ENCODE results near the gene DOCK10. TPM values are rescaled to one million over a fixed set of nuclear protein-coding genes. Genes with fewer than 3 reads are reported as not detected.

The DOCK10 gene
- total RNA-seq, 1 experiment from 2014 or later = 2.9 TPM

DNA sequence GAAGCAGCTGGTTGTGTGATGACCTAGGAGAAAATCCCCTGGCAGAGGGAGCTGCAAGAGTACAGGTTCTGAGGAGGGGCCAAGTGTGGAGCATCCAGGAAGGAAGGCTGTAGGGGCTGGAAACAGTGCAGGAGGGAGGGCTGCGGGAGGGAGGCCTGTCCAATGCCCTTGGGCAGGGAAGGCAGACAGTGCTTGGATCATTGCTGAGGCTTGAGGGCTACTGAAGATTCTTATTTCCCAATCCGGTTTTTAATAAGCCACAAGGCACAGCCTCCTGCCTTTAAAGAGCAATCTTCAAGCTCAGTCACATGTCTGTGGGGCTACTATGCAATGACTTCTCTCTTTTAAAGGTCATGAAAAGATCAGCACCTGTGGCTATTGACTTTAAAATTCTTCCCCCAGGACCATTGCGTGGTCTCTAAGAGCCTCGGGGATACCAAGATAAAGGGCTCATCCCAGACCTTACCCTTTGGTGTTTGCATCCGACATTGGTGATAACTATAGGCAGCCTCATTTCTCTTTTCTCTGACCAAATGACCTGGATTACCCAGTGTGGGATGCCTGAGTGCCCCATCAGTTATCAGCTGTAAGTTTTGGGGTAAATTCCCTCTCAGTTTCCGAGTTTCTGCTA is 149.6 kb downstream of the DOCK10 start:
- ChIA-PET POLR2A (no interaction called here), CTCF (interaction anchor here (0.7 to 1.0 kb wide), 2 partner anchors 37 to 40 kb away, joined by 3 read pairs; no protein-coding TSS in a partner anchor)
- Mint-ChIP-seq H3K9me3 (peaks cover 8% of the 10 kb centered on the region), H3K36me3 (no peaks in the 10 kb centered on the region), H3K4me3 (no peak overlapping the region), H3K27ac (no peak overlapping the region), H3K27me3 (ENCODE audit: low read depth) (peaks cover 14% of the 10 kb centered on the region), H3K4me1 (peaks cover 2% of the 10 kb centered on the region)
- peak; percentile 14 for DNase-seq (ENCODE audit: low spot score)
- peak; percentile 90 for ATAC-seq
- TF ChIP-seq, protein P1, sequence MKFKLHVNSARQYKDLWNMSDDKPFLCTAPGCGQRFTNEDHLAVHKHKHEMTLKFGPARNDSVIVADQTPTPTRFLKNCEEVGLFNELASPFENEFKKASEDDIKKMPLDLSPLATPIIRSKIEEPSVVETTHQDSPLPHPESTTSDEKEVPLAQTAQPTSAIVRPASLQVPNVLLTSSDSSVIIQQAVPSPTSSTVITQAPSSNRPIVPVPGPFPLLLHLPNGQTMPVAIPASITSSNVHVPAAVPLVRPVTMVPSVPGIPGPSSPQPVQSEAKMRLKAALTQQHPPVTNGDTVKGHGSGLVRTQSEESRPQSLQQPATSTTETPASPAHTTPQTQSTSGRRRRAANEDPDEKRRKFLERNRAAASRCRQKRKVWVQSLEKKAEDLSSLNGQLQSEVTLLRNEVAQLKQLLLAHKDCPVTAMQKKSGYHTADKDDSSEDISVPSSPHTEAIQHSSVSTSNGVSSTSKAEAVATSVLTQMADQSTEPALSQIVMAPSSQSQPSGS (CRISPR knock-in tag; IDR thresholded peaks at IDR 0.05; ENCODE audit: borderline replicate concordance, low read depth) = no peak
- TF ChIP-seq, protein P2, sequence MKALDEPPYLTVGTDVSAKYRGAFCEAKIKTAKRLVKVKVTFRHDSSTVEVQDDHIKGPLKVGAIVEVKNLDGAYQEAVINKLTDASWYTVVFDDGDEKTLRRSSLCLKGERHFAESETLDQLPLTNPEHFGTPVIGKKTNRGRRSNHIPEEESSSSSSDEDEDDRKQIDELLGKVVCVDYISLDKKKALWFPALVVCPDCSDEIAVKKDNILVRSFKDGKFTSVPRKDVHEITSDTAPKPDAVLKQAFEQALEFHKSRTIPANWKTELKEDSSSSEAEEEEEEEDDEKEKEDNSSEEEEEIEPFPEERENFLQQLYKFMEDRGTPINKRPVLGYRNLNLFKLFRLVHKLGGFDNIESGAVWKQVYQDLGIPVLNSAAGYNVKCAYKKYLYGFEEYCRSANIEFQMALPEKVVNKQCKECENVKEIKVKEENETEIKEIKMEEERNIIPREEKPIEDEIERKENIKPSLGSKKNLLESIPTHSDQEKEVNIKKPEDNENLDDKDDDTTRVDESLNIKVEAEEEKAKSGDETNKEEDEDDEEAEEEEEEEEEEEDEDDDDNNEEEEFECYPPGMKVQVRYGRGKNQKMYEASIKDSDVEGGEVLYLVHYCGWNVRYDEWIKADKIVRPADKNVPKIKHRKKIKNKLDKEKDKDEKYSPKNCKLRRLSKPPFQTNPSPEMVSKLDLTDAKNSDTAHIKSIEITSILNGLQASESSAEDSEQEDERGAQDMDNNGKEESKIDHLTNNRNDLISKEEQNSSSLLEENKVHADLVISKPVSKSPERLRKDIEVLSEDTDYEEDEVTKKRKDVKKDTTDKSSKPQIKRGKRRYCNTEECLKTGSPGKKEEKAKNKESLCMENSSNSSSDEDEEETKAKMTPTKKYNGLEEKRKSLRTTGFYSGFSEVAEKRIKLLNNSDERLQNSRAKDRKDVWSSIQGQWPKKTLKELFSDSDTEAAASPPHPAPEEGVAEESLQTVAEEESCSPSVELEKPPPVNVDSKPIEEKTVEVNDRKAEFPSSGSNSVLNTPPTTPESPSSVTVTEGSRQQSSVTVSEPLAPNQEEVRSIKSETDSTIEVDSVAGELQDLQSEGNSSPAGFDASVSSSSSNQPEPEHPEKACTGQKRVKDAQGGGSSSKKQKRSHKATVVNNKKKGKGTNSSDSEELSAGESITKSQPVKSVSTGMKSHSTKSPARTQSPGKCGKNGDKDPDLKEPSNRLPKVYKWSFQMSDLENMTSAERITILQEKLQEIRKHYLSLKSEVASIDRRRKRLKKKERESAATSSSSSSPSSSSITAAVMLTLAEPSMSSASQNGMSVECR (CRISPR knock-in tag; IDR thresholded peaks at IDR 0.05; ENCODE audit: borderline replicate concordance) = no peak
- TF ChIP-seq, protein P3, sequence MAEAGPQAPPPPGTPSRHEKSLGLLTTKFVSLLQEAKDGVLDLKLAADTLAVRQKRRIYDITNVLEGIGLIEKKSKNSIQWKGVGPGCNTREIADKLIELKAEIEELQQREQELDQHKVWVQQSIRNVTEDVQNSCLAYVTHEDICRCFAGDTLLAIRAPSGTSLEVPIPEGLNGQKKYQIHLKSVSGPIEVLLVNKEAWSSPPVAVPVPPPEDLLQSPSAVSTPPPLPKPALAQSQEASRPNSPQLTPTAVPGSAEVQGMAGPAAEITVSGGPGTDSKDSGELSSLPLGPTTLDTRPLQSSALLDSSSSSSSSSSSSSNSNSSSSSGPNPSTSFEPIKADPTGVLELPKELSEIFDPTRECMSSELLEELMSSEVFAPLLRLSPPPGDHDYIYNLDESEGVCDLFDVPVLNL (CRISPR knock-in tag; IDR thresholded peaks at IDR 0.05; ENCODE audit: borderline replicate concordance, low read depth) = no peak
- TF ChIP-seq, protein P4, sequence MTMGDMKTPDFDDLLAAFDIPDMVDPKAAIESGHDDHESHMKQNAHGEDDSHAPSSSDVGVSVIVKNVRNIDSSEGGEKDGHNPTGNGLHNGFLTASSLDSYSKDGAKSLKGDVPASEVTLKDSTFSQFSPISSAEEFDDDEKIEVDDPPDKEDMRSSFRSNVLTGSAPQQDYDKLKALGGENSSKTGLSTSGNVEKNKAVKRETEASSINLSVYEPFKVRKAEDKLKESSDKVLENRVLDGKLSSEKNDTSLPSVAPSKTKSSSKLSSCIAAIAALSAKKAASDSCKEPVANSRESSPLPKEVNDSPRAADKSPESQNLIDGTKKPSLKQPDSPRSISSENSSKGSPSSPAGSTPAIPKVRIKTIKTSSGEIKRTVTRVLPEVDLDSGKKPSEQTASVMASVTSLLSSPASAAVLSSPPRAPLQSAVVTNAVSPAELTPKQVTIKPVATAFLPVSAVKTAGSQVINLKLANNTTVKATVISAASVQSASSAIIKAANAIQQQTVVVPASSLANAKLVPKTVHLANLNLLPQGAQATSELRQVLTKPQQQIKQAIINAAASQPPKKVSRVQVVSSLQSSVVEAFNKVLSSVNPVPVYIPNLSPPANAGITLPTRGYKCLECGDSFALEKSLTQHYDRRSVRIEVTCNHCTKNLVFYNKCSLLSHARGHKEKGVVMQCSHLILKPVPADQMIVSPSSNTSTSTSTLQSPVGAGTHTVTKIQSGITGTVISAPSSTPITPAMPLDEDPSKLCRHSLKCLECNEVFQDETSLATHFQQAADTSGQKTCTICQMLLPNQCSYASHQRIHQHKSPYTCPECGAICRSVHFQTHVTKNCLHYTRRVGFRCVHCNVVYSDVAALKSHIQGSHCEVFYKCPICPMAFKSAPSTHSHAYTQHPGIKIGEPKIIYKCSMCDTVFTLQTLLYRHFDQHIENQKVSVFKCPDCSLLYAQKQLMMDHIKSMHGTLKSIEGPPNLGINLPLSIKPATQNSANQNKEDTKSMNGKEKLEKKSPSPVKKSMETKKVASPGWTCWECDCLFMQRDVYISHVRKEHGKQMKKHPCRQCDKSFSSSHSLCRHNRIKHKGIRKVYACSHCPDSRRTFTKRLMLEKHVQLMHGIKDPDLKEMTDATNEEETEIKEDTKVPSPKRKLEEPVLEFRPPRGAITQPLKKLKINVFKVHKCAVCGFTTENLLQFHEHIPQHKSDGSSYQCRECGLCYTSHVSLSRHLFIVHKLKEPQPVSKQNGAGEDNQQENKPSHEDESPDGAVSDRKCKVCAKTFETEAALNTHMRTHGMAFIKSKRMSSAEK (CRISPR knock-in tag; IDR thresholded peaks at IDR 0.05; ENCODE audit: borderline replicate concordance) = no peak
- TF ChIP-seq MXD4 (CRISPR knock-in tag; IDR thresholded peaks at IDR 0.05; ENCODE audit: borderline replicate concordance) (no peak), TEAD4 (CRISPR knock-in tag; IDR thresholded peaks at IDR 0.05) (no peak)

DNA sequence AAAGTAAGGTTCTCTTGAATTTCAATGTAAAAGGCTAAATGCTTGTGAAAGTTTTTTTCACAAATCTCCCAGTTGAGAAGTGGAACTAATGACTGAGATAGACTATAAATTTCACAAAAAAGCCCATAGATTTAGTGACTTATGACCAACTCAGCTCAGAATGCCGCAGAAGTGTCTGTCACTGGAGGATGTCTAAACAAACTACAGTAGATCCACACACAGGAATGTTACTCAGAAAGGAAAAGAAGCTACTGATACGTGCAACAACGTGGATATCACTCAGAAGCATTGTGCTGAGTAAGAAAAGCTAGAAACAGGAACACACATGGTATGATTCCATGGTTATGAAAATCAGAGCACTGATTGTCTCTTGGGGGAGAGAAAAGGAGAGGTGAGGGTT is 151.9 kb downstream of the DOCK10 start:
- ChIA-PET CTCF (no interaction called here), POLR2A (no interaction called here)
- H3K4me1 Mint-ChIP-seq = peaks cover 2% of the 10 kb centered on the region
- no peaks in the 10 kb centered on the region for H3K36me3 Mint-ChIP-seq
- peaks cover 14% of the 10 kb centered on the region for H3K27me3 Mint-ChIP-seq (ENCODE audit: low read depth)
- no peak overlapping the region for H3K27ac Mint-ChIP-seq
- no peak overlapping the region for H3K4me3 Mint-ChIP-seq
- ATAC-seq (no peak), DNase-seq (ENCODE audit: low spot score) (no peak)
- H3K9me3 Mint-ChIP-seq = peaks cover 8% of the 10 kb centered on the region
- TF ChIP-seq, protein P5, sequence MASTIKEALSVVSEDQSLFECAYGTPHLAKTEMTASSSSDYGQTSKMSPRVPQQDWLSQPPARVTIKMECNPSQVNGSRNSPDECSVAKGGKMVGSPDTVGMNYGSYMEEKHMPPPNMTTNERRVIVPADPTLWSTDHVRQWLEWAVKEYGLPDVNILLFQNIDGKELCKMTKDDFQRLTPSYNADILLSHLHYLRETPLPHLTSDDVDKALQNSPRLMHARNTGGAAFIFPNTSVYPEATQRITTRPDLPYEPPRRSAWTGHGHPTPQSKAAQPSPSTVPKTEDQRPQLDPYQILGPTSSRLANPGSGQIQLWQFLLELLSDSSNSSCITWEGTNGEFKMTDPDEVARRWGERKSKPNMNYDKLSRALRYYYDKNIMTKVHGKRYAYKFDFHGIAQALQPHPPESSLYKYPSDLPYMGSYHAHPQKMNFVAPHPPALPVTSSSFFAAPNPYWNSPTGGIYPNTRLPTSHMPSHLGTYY (CRISPR knock-in tag; IDR thresholded peaks at IDR 0.05) = no peak
- TF ChIP-seq, protein P6, sequence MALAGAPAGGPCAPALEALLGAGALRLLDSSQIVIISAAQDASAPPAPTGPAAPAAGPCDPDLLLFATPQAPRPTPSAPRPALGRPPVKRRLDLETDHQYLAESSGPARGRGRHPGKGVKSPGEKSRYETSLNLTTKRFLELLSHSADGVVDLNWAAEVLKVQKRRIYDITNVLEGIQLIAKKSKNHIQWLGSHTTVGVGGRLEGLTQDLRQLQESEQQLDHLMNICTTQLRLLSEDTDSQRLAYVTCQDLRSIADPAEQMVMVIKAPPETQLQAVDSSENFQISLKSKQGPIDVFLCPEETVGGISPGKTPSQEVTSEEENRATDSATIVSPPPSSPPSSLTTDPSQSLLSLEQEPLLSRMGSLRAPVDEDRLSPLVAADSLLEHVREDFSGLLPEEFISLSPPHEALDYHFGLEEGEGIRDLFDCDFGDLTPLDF (CRISPR knock-in tag; IDR thresholded peaks at IDR 0.05) = no peak
- TF ChIP-seq JAZF1 (CRISPR knock-in tag; IDR thresholded peaks at IDR 0.05) = no peak
- no peak for TF ChIP-seq GABPB1 (CRISPR knock-in tag; IDR thresholded peaks at IDR 0.05)
- TF ChIP-seq, protein P3 (CRISPR knock-in tag; IDR thresholded peaks at IDR 0.05; ENCODE audit: borderline replicate concordance, low read depth) = no peak
- no peak for TF ChIP-seq FOXP1 (CRISPR knock-in tag; IDR thresholded peaks at IDR 0.05; ENCODE audit: borderline replicate concordance)
- TF ChIP-seq, protein P7, sequence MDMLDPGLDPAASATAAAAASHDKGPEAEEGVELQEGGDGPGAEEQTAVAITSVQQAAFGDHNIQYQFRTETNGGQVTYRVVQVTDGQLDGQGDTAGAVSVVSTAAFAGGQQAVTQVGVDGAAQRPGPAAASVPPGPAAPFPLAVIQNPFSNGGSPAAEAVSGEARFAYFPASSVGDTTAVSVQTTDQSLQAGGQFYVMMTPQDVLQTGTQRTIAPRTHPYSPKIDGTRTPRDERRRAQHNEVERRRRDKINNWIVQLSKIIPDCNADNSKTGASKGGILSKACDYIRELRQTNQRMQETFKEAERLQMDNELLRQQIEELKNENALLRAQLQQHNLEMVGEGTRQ (CRISPR knock-in tag; IDR thresholded peaks at IDR 0.05) = no peak
- TF ChIP-seq NR1H2 (CRISPR knock-in tag; IDR thresholded peaks at IDR 0.05) = no peak
- TF ChIP-seq ZNF416 (CRISPR knock-in tag; IDR thresholded peaks at IDR 0.05) = no peak
- TF ChIP-seq NFATC4 (CRISPR knock-in tag; IDR thresholded peaks at IDR 0.05) = no peak
- TF ChIP-seq ZNF232 (CRISPR knock-in tag; IDR thresholded peaks at IDR 0.05) = no peak
